Spleen (tissue), 11 donors: ENCODE data around the gene S100A14. TPM values are rescaled to one million over a fixed set of nuclear protein-coding genes. Genes with fewer than 3 reads are reported as not detected.
"Not testable (repeated sequence)": the region's sequence is repeated elsewhere in the genome, so short reads cannot be mapped to it uniquely, and the experiment has no call there.

Experiments used
- DNase-seq: peaks from one replicate; pipeline ENCODE4 v3.0.0-alpha.2; 2020
- H3K27ac ChIP-seq, 8 donors: fragments of 200-600 bp; sonication (generic) in 7 of 8; 1 replicate in 4 of 8; 2 replicates in 4 of 8; pipeline versions ENCODE4 v1.5.0 to v1.8.0; 2016 to 2021; ENCODE audit warnings: inconsistent platforms in 4 of 8, mild to moderate bottlenecking in 4 of 8, moderate library complexity in 1 of 8
- H3K27me3 ChIP-seq, 7 donors: fragments of 200-600 bp; sonication (generic) in 6 of 7; replicated peaks in 1 of 7; 1 replicate in 4 of 7; 2 replicates in 3 of 7; pipeline versions ENCODE4 v1.5.0 to v1.8.0; 2016 to 2021; ENCODE audit warnings: inconsistent platforms in 3 of 7, mild to moderate bottlenecking in 1 of 7
- H3K36me3 ChIP-seq, 6 donors: fragments of 200-600 bp; sonication (generic) in 5 of 6; 1 replicate in 4 of 6; 2 replicates in 2 of 6; pipeline versions ENCODE4 v1.5.0 to v1.8.0; 2016 to 2021; ENCODE audit warnings: inconsistent platforms in 2 of 6
- H3K4me1 ChIP-seq, 6 donors: fragments of 200-600 bp; sonication (generic) in 5 of 6; 1 replicate in 3 of 6; 2 replicates in 3 of 6; pipeline versions ENCODE4 v1.5.0 to v1.8.0; 2016 to 2021; ENCODE audit warnings: inconsistent platforms in 3 of 6
- H3K4me3 ChIP-seq, 8 donors: fragments of 200-600 bp; sonication (generic) in 7 of 8; 1 replicate in 4 of 8; 2 replicates in 4 of 8; pipeline versions ENCODE4 v1.5.0 to v1.8.0; 2016 to 2021; ENCODE audit warnings: inconsistent platforms in 4 of 8, mild to moderate bottlenecking in 4 of 8, moderate library complexity in 2 of 8
- H3K9me3 ChIP-seq, 8 donors: fragments of 200-600 bp; sonication (generic) in 7 of 8; 1 replicate in 4 of 8; 2 replicates in 4 of 8; pipeline versions ENCODE4 v1.5.0 to v1.8.0; 2016 to 2021; ENCODE audit warnings: inconsistent platforms in 4 of 8
- CTCF ChIP-seq, 11 experiments: fragments of 200-600 bp in 7 of 11; fragments of 450-650 bp in 4 of 11; sonication (generic) in 4 of 11; IDR thresholded peaks in 8 of 11; conservative IDR thresholded peaks in 3 of 11; 1 replicate in 7 of 11; 2 replicates in 4 of 11; pipeline versions ENCODE4 v1.4.0 to v1.8.0; 2016 to 2021; ENCODE audit warnings: antibody characterized with exemption in 11 of 11, inconsistent platforms in 4 of 11, mild to moderate bottlenecking in 1 of 11
- POLR2A ChIP-seq, 3 donors: fragments of 450-650 bp; IDR thresholded peaks; one replicate each; pipeline ENCODE4 v1.5.1; 2017; ENCODE audit warnings: antibody characterized with exemption in 3 of 3, mild to moderate bottlenecking in 1 of 3
- POLR2AphosphoS5 ChIP-seq, 3 donors: sonication (generic); formaldehyde crosslinking; IDR thresholded peaks; one replicate each; pipeline ENCODE4 v1.5.1; 2017; ENCODE audit warnings: antibody characterized with exemption in 3 of 3
- WGBS, 5 donors: extraction: QIAGEN DNeasy Blood & Tissue Kit in 3 of 5; methylation state at CpG; one replicate each; pipeline versions ENCODE4 v1.1.5 to v1.1.7; 2013 to 2018; 5-methylcytosine and 5-hydroxymethylcytosine counted together
- intact Hi-C: fragments of 100-400 bp; cut with DNase I; formaldehyde crosslinking; loops from one replicate; pipeline ENCODE4 v1.15.0; 2023; ENCODE audit warnings: low total_unique reads
- polyA plus RNA-seq, 3 donors: library from polyadenylated mRNA; stranded (reverse); fragments of 200-250 nt; gene quantifications; one replicate each; pipeline ENCODE4 v1.2.1, GENCODE V29; 2013
- total RNA-seq, 7 donors: library from RNA; depleted of rRNA in 3 of 7; stranded (reverse); fragments of >200 nt in 3 of 7; fragmentation: NEBNext Ultra II Directional in 4 of 7; extraction: Animal tissue kit (Norgen Biotek cat#: 25700) in 4 of 7; gene quantifications; one replicate each; pipeline versions ENCODE4 v1.1.0 to v1.2.1, GENCODE V29; 2016 to 2021
- donor health status: healthy with polysubstance abuse.
- donor health status: DM: no; HTN: no; CAD: no; lungs with moderate emphysema.
- donor health status: DM: no; HTN: no; CAD: no.
- donor health status: Bipolar disorder and iron deficiency.
- donor health status: healthy.
- donor health status: DM: no; HTN: no; CAD: no.
- donor health status: DM: yes; HTN: yes; CAD: no.

Gene S100A14
- total and polyA plus RNA-seq, 10 donors: 0.28 to 3.0 (median 1.0) TPM; not detected in 3

GRCh38 chr1:153578936-153579335 lies 37.2 kb downstream of the S100A14 start:
- peak; percentile 24 for DNase-seq
- intact Hi-C loops: no loop called here
- TF ChIP-seq POLR2AphosphoS5 (IDR thresholded peaks at IDR 0.05) (no peak), CTCF (IDR thresholded peaks at IDR 0.05 in 8 of 11, conservative IDR thresholded peaks at IDR 0.05 in 3 of 11) (no peak), POLR2A (IDR thresholded peaks at IDR 0.05) (no peak)
- Histone ChIP-seq H3K36me3 (no peaks in the 10 kb centered on the region), H3K27me3 (peaks cover 0 to 18% (median 0%) of the 10 kb centered on the region in 7 donors), H3K4me3 (no peak overlapping the region), H3K9me3 (no peaks in the 10 kb centered on the region), H3K4me1 (peaks cover 0 to 12% (median 4%) of the 10 kb centered on the region in 6 donors), H3K27ac (peak overlapping the region in 1 of 8 donors; percentile 32)
- 65 to 74% (median 67%) methylated on average over 3 of the region's 3 CpGs for WGBS, 5 donors

- Histone ChIP-seq H3K27ac (peak overlapping the region in 3 of 8 donors; percentile 14 to 44 (median 32)), H3K4me1 (peaks cover 0 to 16% (median 5%) of the 10 kb centered on the region in 6 donors), H3K27me3 (peaks cover 0 to 18% (median 0%) of the 10 kb centered on the region in 7 donors), H3K36me3 (no peaks in the 10 kb centered on the region), H3K4me3 (no peak overlapping the region), H3K9me3 (no peaks in the 10 kb centered on the region)
- TF ChIP-seq POLR2A (IDR thresholded peaks at IDR 0.05) (no peak), POLR2AphosphoS5 (IDR thresholded peaks at IDR 0.05) (no peak), CTCF (IDR thresholded peaks at IDR 0.05 in 8 of 11, conservative IDR thresholded peaks at IDR 0.05 in 3 of 11) (no peak)
- peak; percentile 18 for DNase-seq
- intact Hi-C loops: no loop called here
Measured at GRCh38 chr1:153578490-153578889, 37.6 kb downstream of the S100A14 start.

GRCh38 chr1:153577624-153578051 lies 38.5 kb downstream of the S100A14 start:
- DNase-seq: peak; percentile 70
- Histone ChIP-seq H3K27ac (peak overlapping the region in 2 of 8 donors; percentile 14 to 32), H3K36me3 (no peaks in the 10 kb centered on the region), H3K27me3 (peaks cover 0 to 18% (median 0%) of the 10 kb centered on the region in 7 donors), H3K4me1 (peaks cover 2 to 25% (median 13%) of the 10 kb centered on the region in 6 donors), H3K4me3 (no peak overlapping the region), H3K9me3 (no peaks in the 10 kb centered on the region)
- TF ChIP-seq POLR2AphosphoS5 (IDR thresholded peaks at IDR 0.05) (no peak), CTCF (IDR thresholded peaks at IDR 0.05 in 8 of 11, conservative IDR thresholded peaks at IDR 0.05 in 3 of 11) (no peak), POLR2A (IDR thresholded peaks at IDR 0.05) (no peak)
- WGBS, 5 donors: 75 to 83% (median 76%) methylated on average over 9 of the region's 9 CpGs
- intact Hi-C loops: no loop called here

GRCh38 chr1:153577138-153577537 lies 39.0 kb downstream of the S100A14 start:
- H3K27ac ChIP-seq: no peak overlapping the region
- no peak overlapping the region for H3K4me3 ChIP-seq
- no peaks in the 10 kb centered on the region for H3K36me3 ChIP-seq
- no peaks in the 10 kb centered on the region for H3K9me3 ChIP-seq
- H3K27me3 ChIP-seq: peaks cover 0 to 18% (median 0%) of the 10 kb centered on the region in 7 donors
- H3K4me1 ChIP-seq: peaks cover 7 to 30% (median 17%) of the 10 kb centered on the region in 6 donors
- intact Hi-C loops: no loop called here
- 38 to 62% (median 43%) methylated on average over 4 of the region's 4 CpGs for WGBS, 5 donors
- DNase-seq: no peak
- TF ChIP-seq CTCF (IDR thresholded peaks at IDR 0.05 in 8 of 11, conservative IDR thresholded peaks at IDR 0.05 in 3 of 11): no peak
- no peak for TF ChIP-seq POLR2A (IDR thresholded peaks at IDR 0.05)
- TF ChIP-seq POLR2AphosphoS5 (IDR thresholded peaks at IDR 0.05): no peak

GRCh38 chr1:153575497-153575896 lies 40.6 kb downstream of the S100A14 start:
- DNase-seq, H3K36me3 ChIP-seq, H3K4me3 ChIP-seq, H3K27ac ChIP-seq, intact Hi-C loops, H3K9me3 ChIP-seq: not testable (repeated sequence)
- peaks cover 8 to 37% (median 19%) of the 10 kb centered on the region in 6 donors for H3K4me1 ChIP-seq
- H3K27me3 ChIP-seq: peaks cover 0 to 18% (median 0%) of the 10 kb centered on the region in 7 donors
- 79 to 84% (median 80%) methylated on average over 9 to 10 of the region's 10 CpGs for WGBS, 5 donors

GRCh38 chr1:153575081-153575491 lies 41.0 kb downstream of the S100A14 start:
- peaks cover 8 to 37% (median 19%) of the 10 kb centered on the region in 6 donors for H3K4me1 ChIP-seq
- DNase-seq: peak; percentile 62
- intact Hi-C loops, H3K4me3 ChIP-seq, H3K9me3 ChIP-seq, H3K36me3 ChIP-seq, H3K27ac ChIP-seq: not testable (repeated sequence)
- 88 to 95% (median 93%) methylated on average over 16 to 35 of the region's 35 CpGs for WGBS, 5 donors
- H3K27me3 ChIP-seq: peaks cover 0 to 18% (median 0%) of the 10 kb centered on the region in 7 donors
